K562 (cell line): ENCODE measurements around the gene KLHDC10. TPM values are rescaled to one million over a fixed set of nuclear protein-coding genes. Genes with fewer than 3 reads are reported as not detected.

ENCODE experiments used
- ATAC-seq: fragments of 200-7000 bp; cut with Tn5 transposase; 3 replicates; pipeline ENCODE4 v1.9.1; 2020; ENCODE audit warnings: moderate library complexity
- BruUV-seq: library from RNA; stranded (reverse); fragments of 400-500 nt; replicated peaks from 2 replicates; lab custom pipeline; 2021; lab: Mats Ljungman, UMichigan
- CTCF ChIA-PET: fragments of 300-600 bp; formaldehyde crosslinking; extraction: SDS; loops from one replicate; lab custom pipeline; 2021; ENCODE audit warnings: low intra/inter-chr PET ratio; lab: Yijun Ruan, JAX
- POLR2A ChIA-PET: fragments of 300-600, 350-650 bp; sonication (Branson Sonifier 250); formaldehyde crosslinking; extraction: SDS; loops from one replicate; lab custom pipeline; 2021; ENCODE audit warnings: antibody characterized with exemption, inconsistent platforms; lab: Yijun Ruan, JAX
- DNase-seq, 4 experiments: peaks; one replicate each; pipeline versions ENCODE4 v3.0.0 to v3.0.0-alpha.2; 2011 to 2018; ENCODE audit warnings: low spot score in 3 of 4, mixed read lengths in 3 of 4; ENCODE audit errors: extremely low read depth in 1 of 4
- FAIRE-seq: peaks from 2 replicates; lab custom pipeline; 2011; peaks lifted over from hg19 to GRCh38; lab: Jason Lieb, UNC
- H2AFZ ChIP-seq: 2 replicates; pipeline ENCODE4 v1.6.0; 2011; ENCODE audit warnings: low read depth, low read length, control low read depth, inconsistent platforms
- H3K27ac ChIP-seq: fragments of 200-600 bp; 3 replicates; pipeline ENCODE4 v1.8.0; 2011; ENCODE audit warnings: low read depth, mild to moderate bottlenecking, control low read depth, inconsistent platforms, low read length, moderate library complexity, mixed read lengths; ENCODE audit errors: extremely low read depth
- H3K27me3 ChIP-seq, 2 experiments: fragments of 300-600 bp in 1 of 2; 2 replicates in 1 of 2; 3 replicates in 1 of 2; pipeline versions ENCODE4 v1.6.0 to v1.8.0; 2011; ENCODE audit warnings: inconsistent platforms in 2 of 2, low read length in 2 of 2, mild to moderate bottlenecking in 1 of 2, mixed read lengths in 1 of 2, moderate library complexity in 1 of 2; ENCODE audit not compliant: control insufficient read depth in 2 of 2, insufficient read depth in 2 of 2
- H3K36me3 ChIP-seq: fragments of 300-600 bp; 3 replicates; pipeline ENCODE4 v1.8.0; 2011; ENCODE audit warnings: mild to moderate bottlenecking, low read length, inconsistent platforms; ENCODE audit not compliant: control insufficient read depth, insufficient read depth
- H3K4me1 ChIP-seq, 2 experiments: fragments of 200-600 bp in 1 of 2; replicated peaks in 1 of 2; 2 replicates in 1 of 2; 3 replicates in 1 of 2; pipeline versions ENCODE4 v1.5.1 to v1.8.0; 2011; ENCODE audit warnings: inconsistent platforms in 2 of 2, low read length in 2 of 2, mild to moderate bottlenecking in 1 of 2, mixed read lengths in 1 of 2, moderate library complexity in 1 of 2; ENCODE audit not compliant: control insufficient read depth in 2 of 2, insufficient read depth in 2 of 2
- H3K4me2 ChIP-seq: 2 replicates; pipeline ENCODE4 v1.6.1; 2011; ENCODE audit warnings: low read length, control low read depth, inconsistent platforms, mixed read lengths; ENCODE audit not compliant: insufficient read depth
- H3K4me3 ChIP-seq: fragments of 200-600 bp; sonication (generic), shearing (Covaris generic); 2 replicates; pipeline ENCODE4 v1.5.1; 2016; ENCODE audit warnings: control low read depth, inconsistent platforms
- H3K79me2 ChIP-seq: fragments of 200-600 bp; 3 replicates; pipeline ENCODE4 v1.8.0; 2011; ENCODE audit warnings: low read length, inconsistent platforms; ENCODE audit not compliant: control insufficient read depth, insufficient read depth
- H3K9ac ChIP-seq, 2 experiments: 2 replicates each; pipeline versions ENCODE4 v1.6.0 to v1.6.1; 2011; ENCODE audit warnings: low read depth in 2 of 2, low read length in 2 of 2, control low read depth in 1 of 2, inconsistent platforms in 1 of 2, mild to moderate bottlenecking in 1 of 2, mixed read lengths in 1 of 2; ENCODE audit not compliant: insufficient read depth in 1 of 2
- H3K9me1 ChIP-seq: one replicate; pipeline ENCODE4 v1.6.0; 2011; ENCODE audit warnings: inconsistent platforms, mild to moderate bottlenecking, low read length, moderate library complexity; ENCODE audit not compliant: control insufficient read depth, insufficient read depth
- H3K9me3 ChIP-seq: replicated peaks from 2 replicates; pipeline ENCODE4 v1.5.1; 2011; ENCODE audit warnings: low read depth, low read length, inconsistent platforms; ENCODE audit not compliant: control insufficient read depth, insufficient read depth
- H4K20me1 ChIP-seq: replicated peaks from 2 replicates; pipeline ENCODE4 v1.6.1; 2011; ENCODE audit warnings: low read length, inconsistent platforms, mixed read lengths; ENCODE audit not compliant: control insufficient read depth, insufficient read depth
- ATF7 ChIP-seq: fragments of 450-650 bp; IDR thresholded peaks from 2 replicates; pipeline ENCODE4 v1.7.1; 2014; ENCODE audit warnings: mild to moderate bottlenecking, moderate library complexity
- C11orf30 ChIP-seq: fragments of 450-650 bp; IDR thresholded peaks from 2 replicates; pipeline ENCODE4 v1.6.1; 2016; ENCODE audit warnings: low read depth, mild to moderate bottlenecking
- CCAR2 ChIP-seq: fragments of 200-400 bp; formaldehyde crosslinking; IDR thresholded peaks from 2 replicates; pipeline ENCODE4 v1.6.1; 2017; ENCODE audit warnings: mild to moderate bottlenecking, low read depth, low read length
- DPF2 ChIP-seq: fragments of 450-650 bp; IDR thresholded peaks from 2 replicates; pipeline ENCODE4 v1.6.1; 2016
- FOXA3 ChIP-seq, 2 experiments: fragments of 450-650 bp in 1 of 2; sonication (generic) in 1 of 2; formaldehyde crosslinking; IDR thresholded peaks in 1 of 2; conservative IDR thresholded peaks in 1 of 2; 2 replicates each; pipeline versions ENCODE4 v1.4.0 to v1.8.0; 2020 to 2022; ENCODE audit warnings: mild to moderate bottlenecking in 2 of 2, missing genetic modification reagents in 1 of 2
- FUS ChIP-seq: fragments of 200-400 bp; formaldehyde crosslinking; optimal IDR thresholded peaks from 2 replicates; pipeline ENCODE3; 2017; ENCODE audit warnings: low read depth, low read length
- KLF6 ChIP-seq: fragments of 250-450 bp; sonication (Bioruptor Pico); IDR thresholded peaks from 2 replicates; pipeline ENCODE4 v1.4.0; 2020; ENCODE audit warnings: mild to moderate bottlenecking, moderate library complexity, borderline replicate concordance
- MAFG ChIP-seq: fragments of 450-650 bp; conservative IDR thresholded peaks from 2 replicates; pipeline ENCODE4 v1.6.1; 2016; ENCODE audit warnings: missing genetic modification characterization, missing compliant biosample characterization
- NR1H2 ChIP-seq: sonication (generic); formaldehyde crosslinking; IDR thresholded peaks from 2 replicates; pipeline ENCODE4 v1.4.0; 2020; ENCODE audit warnings: mild to moderate bottlenecking, missing genetic modification reagents
- NR4A1 ChIP-seq, 2 experiments: fragments of 250-450 bp in 1 of 2; fragments of 450-650 bp in 1 of 2; sonication (Bioruptor Pico) in 1 of 2; IDR thresholded peaks; 2 replicates each; pipeline versions ENCODE4 v1.4.0 to v1.6.1; 2016 to 2020; ENCODE audit warnings: mild to moderate bottlenecking in 2 of 2, missing compliant biosample characterization in 1 of 2, missing genetic modification characterization in 1 of 2, moderate library complexity in 1 of 2
- RUNX1 ChIP-seq: sonication (generic); IDR thresholded peaks from 2 replicates; pipeline ENCODE4 v1.6.1; 2016; ENCODE audit warnings: antibody characterized with exemption, low read depth
- SETDB1 ChIP-seq: IDR thresholded peaks from one replicate; pipeline ENCODE4 v1.6.1; 2012; ENCODE audit warnings: low read length, control low read depth, inconsistent platforms
- SMARCE1 ChIP-seq: fragments of 450-650 bp; IDR thresholded peaks from 2 replicates; pipeline ENCODE4 v1.7.1; 2016; ENCODE audit warnings: mild to moderate bottlenecking
- SREBF2 ChIP-seq: sonication (generic); formaldehyde crosslinking; IDR thresholded peaks from 2 replicates; pipeline ENCODE4 v1.4.0; 2020; ENCODE audit warnings: mild to moderate bottlenecking, missing genetic modification reagents
- ZNF124 ChIP-seq: sonication (generic); formaldehyde crosslinking; IDR thresholded peaks from 2 replicates; pipeline ENCODE4 v1.8.1; 2022; ENCODE audit warnings: missing genetic modification reagents
- ZNF282 ChIP-seq: sonication (generic); formaldehyde crosslinking; IDR thresholded peaks from 2 replicates; pipeline ENCODE4 v1.8.1; 2023; ENCODE audit warnings: missing genetic modification reagents
- ZNF551 ChIP-seq: fragments of 250-450 bp; sonication (Bioruptor Pico); IDR thresholded peaks from 2 replicates; pipeline ENCODE4 v1.5.0; 2021; ENCODE audit warnings: mild to moderate bottlenecking, moderate library complexity
- ZNF609 ChIP-seq: sonication (generic); formaldehyde crosslinking; IDR thresholded peaks from 2 replicates; pipeline ENCODE4 v1.8.1; 2023; ENCODE audit warnings: missing genetic modification reagents, mild to moderate bottlenecking, borderline replicate concordance
- WGBS: fragments of 100-300 bp; shearing (Covaris generic); methylation state at CpG from one replicate; pipeline ENCODE4 v1.1.6; 2016; ENCODE audit warnings: low coverage, mixed read lengths; ENCODE audit not compliant: insufficient coverage; ENCODE audit errors: missing lambda C conversion rate; 5-methylcytosine and 5-hydroxymethylcytosine counted together
- in situ Hi-C: fragments of 300-500 bp; cut with MboI; formaldehyde crosslinking; loops from 4 replicates; pipeline ENCODE4 v1.15.0; 2018; ENCODE audit warnings: inconsistent platforms, mixed read lengths
- intact Hi-C: fragments of 100-400 bp; cut with micrococcal nuclease; formaldehyde crosslinking; loops from 2 replicates; pipeline ENCODE4 v1.14.2; 2022
- polyA plus RNA-seq, 8 experiments: library from polyadenylated mRNA; depleted of rRNA in 4 of 8; stranded (reverse) in 5 of 8; unstranded in 3 of 8; fragments of >200 nt; fragmentation: Nextera tagmentation in 2 of 8; fragmentation: Illumina TruSeq in 1 of 8; extraction: Ambion mirVana in 2 of 8; extraction: Trizol in 1 of 8; gene quantifications; 2 replicates each; pipeline versions ENCODE4 v1.2.1 to v1.2.3, GENCODE V29; 2011 to 2014; ENCODE audit warnings: inconsistent platforms in 1 of 8, missing spikeins in 1 of 8
- total RNA-seq, 7 experiments: library from RNA; depleted of rRNA in 6 of 7; stranded (reverse); fragments of >200 nt in 6 of 7; fragmentation: Illumina TruSeq in 2 of 7; extraction: Trizol in 2 of 7; gene quantifications; 2 replicates each; pipeline versions ENCODE4 v1.2.1 to v1.2.3, GENCODE V29; 2011 to 2021; ENCODE audit warnings: low replicate concordance in 1 of 7

Gene KLHDC10
- total and polyA plus RNA-seq, 9 of the 15 experiments (the other 6 are each of a cell fraction or from before 2014, with no cell fraction given) = 9.8 to 80.5 (median 31.4) TPM

GRCh38 chr7:130021105-130021834, 49.1 kb upstream of the KLHDC10 start:
- intact Hi-C loops (no loop called here), in situ Hi-C loops (loop anchor here (25.0 kb wide), 1 partner anchor 659 kb away; no protein-coding TSS in a partner anchor)
- H3K27me3 ChIP-seq = no peaks in the 10 kb centered on the region
- no TSS peak for BruUV-seq
- no peaks in the 10 kb centered on the region for H4K20me1 ChIP-seq
- no peaks in the 10 kb centered on the region for H3K9me3 ChIP-seq
- H3K9me1 ChIP-seq = no peaks in the 10 kb centered on the region
- peaks cover 82% of the 10 kb centered on the region for H3K36me3 ChIP-seq
- peaks cover 6 to 18% of the 10 kb centered on the region in 2 experiments for H3K4me1 ChIP-seq
- WGBS = 95% methylated on average over 10 of the region's 10 CpGs
- ATAC-seq (no peak), DNase-seq (no peak), FAIRE-seq (no peak)
- CTCF ChIA-PET = no interaction called here
- H3K9ac ChIP-seq = no peak overlapping the region
- H2AFZ ChIP-seq = no peak overlapping the region
- no peak overlapping the region for H3K27ac ChIP-seq
- H3K4me3 ChIP-seq = no peak overlapping the region
- H3K4me2 ChIP-seq = no peak overlapping the region
- no peaks in the 10 kb centered on the region; the same call in 2 of the 3 replicates for H3K79me2 ChIP-seq
- POLR2A ChIA-PET = interaction anchor here (0.6 to 0.9 kb wide), 2 partner anchors 11 to 233 kb away, joined by 3 to 4 read pairs; no protein-coding TSS in a partner anchor
- TF ChIP-seq MAFG (tag) = peak; percentile 29; the same call in 1 of the 2 replicates
- TF ChIP-seq SETDB1 = no peak
- TF ChIP-seq SREBF2 = no peak
- TF ChIP-seq ZNF282 = no peak
- TF ChIP-seq FOXA3 (CRISPR knock-in tag; conservative IDR thresholded peaks at IDR 0.05 in 1 of 2, IDR thresholded peaks at IDR 0.05 in 1 of 2) = 0 out of 4 replicates have a peak, but pooled peaks of 1 of the 2 experiments have one; percentile 39
- TF ChIP-seq FUS = no peak
- no peak for TF ChIP-seq NR4A1 (CRISPR knock-in tag; IDR thresholded peaks at IDR 0.05)
- TF ChIP-seq NR4A1 (tag; IDR thresholded peaks at IDR 0.05) = no peak
- TF ChIP-seq ZNF609 = no peak
- TF ChIP-seq SMARCE1 = no peak
- TF ChIP-seq ZNF124 (CRISPR knock-in tag) = no peak
- no peak for TF ChIP-seq KLF6 (CRISPR knock-in tag)
- peak; percentile 66 for TF ChIP-seq C11orf30
- no peak for TF ChIP-seq ATF7
- no peak for TF ChIP-seq NR1H2 (CRISPR knock-in tag)
- TF ChIP-seq ZNF551 (CRISPR knock-in tag) = no peak
- no peak for TF ChIP-seq DPF2
- no peak for TF ChIP-seq CCAR2
- no peak for TF ChIP-seq RUNX1
